Inferior parietal cortex (tissue), 1 donor: ENCODE data around the gene TNKS1BP1.
"Not testable (repeated sequence)": the region's sequence is repeated elsewhere in the genome, so short reads cannot be mapped to it uniquely, and the experiment has no call there.

Experiments
- DNase-seq: peaks from one replicate; pipeline ENCODE4 v3.0.0-alpha.2; 2016; ENCODE audit errors: extremely low spot score

TNKS1BP1 gene, protein sequence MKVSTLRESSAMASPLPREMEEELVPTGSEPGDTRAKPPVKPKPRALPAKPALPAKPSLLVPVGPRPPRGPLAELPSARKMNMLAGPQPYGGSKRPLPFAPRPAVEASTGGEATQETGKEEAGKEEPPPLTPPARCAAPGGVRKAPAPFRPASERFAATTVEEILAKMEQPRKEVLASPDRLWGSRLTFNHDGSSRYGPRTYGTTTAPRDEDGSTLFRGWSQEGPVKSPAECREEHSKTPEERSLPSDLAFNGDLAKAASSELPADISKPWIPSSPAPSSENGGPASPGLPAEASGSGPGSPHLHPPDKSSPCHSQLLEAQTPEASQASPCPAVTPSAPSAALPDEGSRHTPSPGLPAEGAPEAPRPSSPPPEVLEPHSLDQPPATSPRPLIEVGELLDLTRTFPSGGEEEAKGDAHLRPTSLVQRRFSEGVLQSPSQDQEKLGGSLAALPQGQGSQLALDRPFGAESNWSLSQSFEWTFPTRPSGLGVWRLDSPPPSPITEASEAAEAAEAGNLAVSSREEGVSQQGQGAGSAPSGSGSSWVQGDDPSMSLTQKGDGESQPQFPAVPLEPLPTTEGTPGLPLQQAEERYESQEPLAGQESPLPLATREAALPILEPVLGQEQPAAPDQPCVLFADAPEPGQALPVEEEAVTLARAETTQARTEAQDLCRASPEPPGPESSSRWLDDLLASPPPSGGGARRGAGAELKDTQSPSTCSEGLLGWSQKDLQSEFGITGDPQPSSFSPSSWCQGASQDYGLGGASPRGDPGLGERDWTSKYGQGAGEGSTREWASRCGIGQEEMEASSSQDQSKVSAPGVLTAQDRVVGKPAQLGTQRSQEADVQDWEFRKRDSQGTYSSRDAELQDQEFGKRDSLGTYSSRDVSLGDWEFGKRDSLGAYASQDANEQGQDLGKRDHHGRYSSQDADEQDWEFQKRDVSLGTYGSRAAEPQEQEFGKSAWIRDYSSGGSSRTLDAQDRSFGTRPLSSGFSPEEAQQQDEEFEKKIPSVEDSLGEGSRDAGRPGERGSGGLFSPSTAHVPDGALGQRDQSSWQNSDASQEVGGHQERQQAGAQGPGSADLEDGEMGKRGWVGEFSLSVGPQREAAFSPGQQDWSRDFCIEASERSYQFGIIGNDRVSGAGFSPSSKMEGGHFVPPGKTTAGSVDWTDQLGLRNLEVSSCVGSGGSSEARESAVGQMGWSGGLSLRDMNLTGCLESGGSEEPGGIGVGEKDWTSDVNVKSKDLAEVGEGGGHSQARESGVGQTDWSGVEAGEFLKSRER (N-terminal part only)

DNA sequence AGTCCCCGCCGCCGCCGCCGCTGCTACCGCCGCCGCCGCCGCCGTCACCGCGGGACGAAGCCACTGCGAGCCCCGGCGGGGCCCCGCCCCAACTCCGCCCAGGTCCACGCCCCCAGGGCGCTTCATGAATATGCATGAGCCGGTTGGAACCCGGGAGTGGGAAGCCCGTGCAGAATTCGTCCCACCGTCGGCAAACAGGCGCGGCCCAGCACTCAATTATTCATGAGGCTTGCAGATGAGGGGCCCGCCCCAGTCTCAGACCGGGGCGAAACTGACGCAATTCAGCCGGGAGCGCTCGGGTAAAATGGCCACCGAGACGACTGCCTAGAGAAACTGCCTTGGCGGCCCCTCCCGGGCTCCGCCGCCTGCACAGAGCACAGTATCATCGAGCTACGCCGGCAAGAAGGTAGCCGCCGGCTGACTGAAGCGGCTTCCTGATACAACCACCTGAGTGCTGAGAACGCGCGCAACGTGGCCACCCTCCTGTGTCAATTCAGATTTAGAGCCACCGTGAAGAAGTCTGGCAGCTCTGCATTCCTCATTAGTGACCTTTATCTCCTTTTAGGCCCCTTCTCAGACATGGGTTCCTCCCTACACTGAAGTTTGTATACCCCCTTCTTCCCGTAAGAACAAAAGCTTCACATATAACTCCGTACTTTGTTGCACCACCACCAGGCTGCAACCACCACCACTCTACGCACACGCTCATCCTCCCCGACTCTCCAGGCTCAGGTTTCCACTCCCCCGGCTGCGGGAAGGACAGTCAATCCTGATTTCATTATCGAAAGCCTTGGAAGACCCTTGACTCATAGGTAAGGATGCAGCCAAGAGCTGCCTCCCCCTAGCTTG, at the start of gene TNKS1BP1:
TSS of gene TNKS1BP1 (minus strand) at position 67 of the 849 bp plus-strand sequence. CDS start 3,067 bp downstream, outside the sequence.
- peak; percentile 91 for DNase-seq

DNA sequence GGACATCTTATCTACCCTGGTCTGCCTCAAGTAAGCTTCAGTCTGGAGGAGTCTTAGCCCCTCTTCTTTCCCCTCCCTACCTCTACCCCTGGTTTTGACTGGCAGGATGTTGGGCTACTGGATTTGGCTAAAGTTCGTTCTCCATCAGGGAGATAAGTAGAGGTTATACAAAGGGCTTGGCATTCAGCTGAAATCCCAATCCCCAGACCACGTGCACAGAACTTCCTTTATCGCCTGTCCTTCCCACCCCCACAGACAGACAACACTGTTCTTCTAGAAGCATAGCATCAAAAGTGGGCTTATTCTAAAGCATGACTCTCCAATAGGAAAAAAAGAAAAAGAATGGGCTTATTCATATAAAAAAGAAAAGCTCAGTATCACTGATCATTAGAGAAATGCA, 48.4 kb upstream of the TNKS1BP1 start:
- no peak for DNase-seq

DNA sequence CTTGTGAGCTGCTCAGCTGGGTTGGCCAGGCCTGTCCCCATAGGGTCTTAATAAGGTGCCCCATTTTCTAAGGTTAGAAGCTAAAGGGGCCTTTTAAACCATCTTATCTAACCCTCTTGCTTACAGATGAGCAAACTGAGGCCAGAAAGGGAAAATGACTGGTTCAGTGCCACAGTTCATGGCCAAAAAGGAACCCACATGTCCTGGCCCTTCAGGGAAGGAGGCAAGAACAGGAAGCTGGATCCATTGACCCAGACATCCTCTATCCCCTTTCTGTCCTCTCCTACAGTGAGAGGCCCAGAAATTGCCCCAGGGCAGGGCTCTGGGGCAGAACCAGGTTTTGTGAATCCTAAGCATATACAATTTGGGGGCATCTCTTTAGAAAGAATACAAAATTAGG, 46.2 kb upstream of the TNKS1BP1 start:
- DNase-seq = no peak

DNA sequence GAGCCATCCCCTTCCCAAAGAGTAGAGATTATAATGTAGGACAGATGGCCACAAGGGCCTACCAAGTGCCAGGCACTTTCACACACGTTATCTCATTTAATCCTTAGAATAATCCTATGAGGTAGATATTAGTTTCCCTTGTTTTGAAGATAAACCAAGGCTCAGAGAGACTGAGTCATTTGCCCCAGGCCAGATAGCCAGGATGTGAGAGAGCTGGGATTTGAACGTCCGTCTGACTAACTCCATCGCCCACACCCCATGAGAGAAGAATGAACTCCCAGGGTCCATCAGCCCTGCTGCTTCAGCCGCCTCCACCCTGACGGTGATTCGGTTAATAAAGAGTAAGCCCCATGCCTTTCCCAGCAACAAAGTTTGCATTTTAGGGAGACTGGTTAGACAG, 45.5 kb upstream of the TNKS1BP1 start:
- DNase-seq = no peak

DNA sequence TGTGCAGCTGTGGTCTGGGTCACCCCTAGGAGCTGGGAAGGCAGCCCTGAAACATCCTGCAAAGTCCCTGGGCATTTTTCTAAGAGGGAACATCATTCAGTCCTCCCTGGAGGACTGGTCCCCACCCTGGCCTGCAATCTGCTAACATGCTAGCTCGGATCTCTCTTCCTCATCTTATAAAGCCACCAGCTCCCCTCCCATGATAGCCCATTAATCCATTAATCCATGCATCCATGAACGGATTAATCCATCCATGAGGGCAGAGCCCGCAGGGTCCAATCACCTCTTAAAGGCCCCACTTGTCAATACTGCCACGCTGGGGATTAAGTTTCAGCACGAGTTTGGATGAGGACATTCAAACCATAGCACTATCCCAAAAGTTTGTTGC, 44.1 kb upstream of the TNKS1BP1 start:
- no peak for DNase-seq

DNA sequence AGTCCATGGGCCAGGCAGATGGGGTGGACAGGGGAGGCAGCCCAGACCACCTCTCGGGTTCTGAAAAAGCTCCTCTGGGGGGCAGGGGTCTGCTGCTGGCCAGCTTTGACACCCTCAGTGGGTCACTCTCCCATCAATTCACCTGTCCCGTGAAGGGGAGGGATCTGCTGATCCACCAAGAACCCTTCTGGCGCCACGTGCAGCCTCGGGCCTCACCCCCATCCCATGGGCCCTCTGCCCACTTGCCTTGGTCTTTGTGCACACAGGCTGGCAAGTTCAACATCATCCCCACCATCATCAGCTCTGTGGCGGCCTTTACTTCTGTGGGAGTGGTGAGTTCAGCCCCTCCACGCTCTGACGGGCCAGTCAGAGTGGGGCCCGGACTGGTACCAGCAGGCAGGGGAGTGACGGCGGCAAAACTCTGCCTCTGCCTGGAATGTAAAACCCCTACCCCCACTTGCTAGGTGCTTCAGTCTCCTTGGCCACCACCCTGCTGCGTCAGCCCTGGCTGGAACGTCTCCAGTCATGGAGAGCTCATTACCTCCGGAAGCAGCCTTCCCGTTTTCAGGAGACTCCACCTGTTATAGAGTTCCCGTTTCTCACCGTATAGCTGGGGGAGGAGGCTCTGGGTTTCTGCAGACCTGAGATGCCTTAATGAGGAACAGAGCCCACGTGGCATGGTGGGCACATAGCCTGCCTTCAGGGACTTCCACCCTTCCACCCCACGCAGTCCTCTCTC, 43.5 kb upstream of the TNKS1BP1 start:
- DNase-seq = no peak

DNA sequence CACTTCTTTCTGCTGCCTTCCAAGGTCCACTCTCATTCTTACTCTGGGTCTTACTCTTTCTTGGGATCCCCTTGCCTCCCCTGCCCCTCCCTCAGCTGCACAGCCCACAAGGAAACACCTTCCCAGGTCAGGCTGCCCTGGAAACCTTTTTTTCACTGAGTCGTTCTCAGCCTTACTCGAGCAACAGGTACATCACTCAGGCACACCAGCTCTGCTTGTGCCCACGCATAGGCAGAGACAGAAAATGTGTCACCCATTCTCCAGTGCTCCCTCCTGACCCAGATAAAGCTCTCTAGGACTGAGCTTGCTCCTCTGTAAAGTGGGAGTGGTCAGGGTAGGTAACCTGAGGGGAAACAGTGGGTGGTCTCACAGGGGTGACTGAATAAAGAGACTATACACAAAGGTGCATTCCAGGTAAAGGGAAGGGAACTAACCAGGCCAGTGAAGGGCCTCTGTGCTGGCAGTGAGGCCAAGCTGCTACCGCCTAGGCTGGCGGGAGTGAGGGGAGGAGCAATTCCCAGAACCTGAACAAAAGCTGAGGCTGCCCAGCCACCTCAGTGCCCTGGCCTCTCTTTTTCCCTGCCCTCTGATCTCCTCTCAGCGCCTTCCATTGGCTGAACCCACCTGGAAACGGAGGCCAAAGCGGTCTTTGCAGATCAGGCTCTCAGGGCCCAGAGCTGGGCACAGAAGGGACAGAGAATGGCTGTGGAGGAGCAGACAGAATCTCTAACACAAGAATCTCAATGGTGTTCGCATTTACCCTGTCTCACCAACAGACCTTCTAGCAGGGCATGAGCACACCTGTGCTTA, 40.3 kb upstream of the TNKS1BP1 start:
- no peak for DNase-seq

DNA sequence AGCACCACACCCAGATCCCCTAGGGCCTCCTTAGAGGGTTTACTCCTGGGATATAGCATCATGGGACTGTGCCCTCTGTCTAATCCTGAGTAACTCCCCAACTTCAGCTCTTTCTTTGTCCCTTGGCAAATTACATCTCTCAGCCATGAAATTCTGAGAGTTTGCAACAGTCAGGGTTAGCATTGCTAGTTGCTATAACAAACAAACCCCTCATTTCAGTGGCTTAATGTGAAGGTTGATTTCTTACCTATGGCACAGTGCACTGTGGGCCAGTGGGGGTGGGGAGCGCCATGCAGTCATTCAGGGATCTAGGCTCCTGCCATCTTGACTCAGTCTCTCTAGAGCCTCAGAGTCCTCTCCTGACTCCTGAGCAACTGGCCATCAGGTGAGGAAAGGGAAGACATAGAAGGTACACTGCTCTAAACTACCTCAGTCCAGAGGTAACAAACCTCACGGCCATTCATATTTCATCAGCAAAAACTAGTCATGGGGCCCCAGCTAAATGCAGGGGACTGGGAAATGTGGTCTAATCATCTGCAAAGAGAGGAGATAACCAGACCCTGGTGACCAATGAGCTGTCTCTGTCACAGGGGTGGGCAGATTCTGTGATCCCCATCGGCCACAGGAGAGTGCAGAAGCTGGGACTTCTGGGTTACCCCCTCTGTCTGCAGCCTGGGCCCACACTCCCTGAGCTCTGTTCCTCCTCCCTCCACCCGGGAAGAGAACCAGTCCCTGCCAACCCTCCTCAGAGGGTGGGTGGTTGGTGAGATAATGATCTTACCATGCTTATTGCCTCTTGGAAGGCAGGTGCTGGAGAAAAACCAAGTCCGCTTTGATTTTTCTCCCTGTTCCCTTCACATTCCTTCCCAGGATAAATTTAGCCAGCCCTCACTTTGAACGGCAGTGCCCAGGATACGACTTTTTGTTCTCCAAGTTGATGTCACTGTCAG, 38.7 kb upstream of the TNKS1BP1 start:
- DNase-seq = peak; percentile 47

DNA sequence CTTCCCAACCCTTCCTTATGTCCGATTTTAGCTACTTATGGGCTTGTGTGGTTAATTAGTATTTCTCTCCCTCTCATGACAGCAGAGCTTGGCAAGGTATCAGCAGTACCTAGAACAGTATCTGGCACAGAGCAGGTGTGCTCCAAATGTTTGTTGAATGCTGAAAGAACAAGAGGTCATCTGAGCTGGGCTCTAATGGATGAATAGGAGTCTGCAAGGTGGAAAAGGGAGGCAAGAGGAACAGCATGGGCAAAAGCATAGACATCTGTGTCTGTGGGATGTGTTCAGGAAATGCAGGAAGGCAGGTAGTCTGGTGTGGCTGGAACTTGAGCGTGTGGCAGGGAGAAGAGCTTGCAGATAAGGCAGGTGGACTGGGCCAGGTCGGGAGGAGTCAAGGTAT, 37.2 kb upstream of the TNKS1BP1 start:
- DNase-seq = no peak

DNA sequence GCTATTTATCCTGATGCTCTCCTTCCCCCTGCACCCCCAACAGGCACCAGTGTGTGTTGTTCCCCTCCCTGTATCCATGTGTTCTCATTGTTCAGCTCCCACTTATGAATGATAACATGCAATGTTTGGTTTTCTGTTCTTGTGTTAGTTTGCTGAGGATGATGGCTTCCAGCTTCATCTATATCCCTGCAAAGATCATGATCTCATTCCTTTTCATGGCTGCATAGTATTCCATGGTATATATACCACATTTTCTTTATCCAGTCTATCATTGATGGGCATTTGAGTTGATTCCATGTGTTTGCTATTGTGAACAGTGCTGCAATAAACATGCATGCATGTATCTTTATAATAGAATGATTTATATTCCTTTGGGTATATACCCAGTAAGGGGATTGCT, 36.7 kb upstream of the TNKS1BP1 start:
- not testable (repeated sequence) for DNase-seq

DNA sequence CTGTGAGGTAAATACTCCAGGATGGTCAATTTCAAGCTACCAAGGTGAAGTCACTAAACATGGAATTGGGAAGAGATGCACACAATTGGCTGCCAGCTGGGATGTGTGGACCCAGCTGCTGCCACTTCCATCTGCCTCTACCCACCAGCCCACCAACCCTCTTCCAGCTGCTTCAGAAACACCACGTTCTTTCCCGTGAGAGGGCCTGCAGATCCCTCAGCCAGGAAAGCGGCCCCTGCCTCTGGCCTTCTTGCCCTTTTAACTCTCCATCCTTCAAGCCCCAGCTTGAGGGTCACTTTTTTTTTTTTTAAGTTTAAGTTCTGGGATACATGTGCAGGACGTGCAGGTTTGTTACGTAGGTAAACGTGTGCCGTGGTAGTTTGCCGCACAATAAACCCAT, 36.2 kb upstream of the TNKS1BP1 start:
- no peak for DNase-seq

DNA sequence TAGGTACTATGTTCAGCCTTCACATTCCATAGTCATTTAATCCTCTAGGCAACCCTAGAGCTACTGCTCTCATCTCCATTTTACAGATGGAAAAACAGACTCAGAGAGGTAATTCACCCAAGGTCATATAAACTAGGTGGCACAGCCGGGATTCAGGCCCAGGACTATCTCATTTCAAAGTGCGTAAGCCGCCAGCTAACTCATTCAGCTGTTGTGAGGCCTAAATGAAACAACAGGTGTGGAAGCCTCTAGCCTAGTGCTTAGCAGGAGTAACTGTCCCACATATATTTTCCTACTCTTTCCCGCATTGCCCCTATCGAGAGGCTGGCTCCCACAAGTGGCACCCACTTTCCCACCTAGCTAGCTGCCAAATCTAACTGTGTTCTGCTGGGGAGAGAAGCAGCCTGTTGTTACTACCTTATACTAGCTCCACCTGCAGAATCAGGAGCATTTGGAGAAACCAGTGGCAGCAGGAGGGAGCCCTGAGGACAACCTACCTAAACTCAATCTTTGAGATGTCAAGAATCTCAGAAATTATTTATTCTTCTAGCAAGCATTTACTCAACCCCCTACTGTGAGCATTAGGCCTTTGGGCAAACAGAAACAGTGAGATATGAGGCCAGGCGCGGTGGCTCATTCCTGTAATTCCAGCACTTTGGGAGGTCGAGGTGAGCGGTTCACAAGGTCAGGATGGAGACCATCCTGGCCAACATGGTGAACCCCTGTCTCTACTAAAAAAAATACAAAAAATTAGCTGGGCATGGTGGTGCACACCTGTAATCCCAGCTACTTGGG, 35.3 kb upstream of the TNKS1BP1 start:
- no peak for DNase-seq

DNA sequence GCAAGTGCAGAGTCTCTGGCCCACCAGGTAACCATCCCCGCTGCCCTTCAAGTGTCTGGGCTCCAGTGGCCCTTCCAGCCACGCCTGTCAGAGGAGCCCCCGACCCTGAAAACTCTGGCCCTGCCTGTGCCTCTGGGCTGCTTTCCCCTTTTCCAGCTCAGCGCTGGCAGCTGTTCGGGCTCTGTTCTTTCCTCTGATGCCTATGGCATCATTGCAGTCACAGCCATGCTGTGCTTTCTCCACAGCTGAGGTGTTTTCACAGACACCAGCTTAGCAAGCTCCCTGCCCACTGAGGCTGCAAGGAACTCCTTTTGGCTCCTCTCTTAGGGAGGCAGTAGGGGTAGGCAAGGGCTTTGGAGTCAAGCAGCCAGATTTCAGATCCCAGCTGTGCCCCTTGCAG, 34.6 kb upstream of the TNKS1BP1 start:
- DNase-seq = no peak

DNA sequence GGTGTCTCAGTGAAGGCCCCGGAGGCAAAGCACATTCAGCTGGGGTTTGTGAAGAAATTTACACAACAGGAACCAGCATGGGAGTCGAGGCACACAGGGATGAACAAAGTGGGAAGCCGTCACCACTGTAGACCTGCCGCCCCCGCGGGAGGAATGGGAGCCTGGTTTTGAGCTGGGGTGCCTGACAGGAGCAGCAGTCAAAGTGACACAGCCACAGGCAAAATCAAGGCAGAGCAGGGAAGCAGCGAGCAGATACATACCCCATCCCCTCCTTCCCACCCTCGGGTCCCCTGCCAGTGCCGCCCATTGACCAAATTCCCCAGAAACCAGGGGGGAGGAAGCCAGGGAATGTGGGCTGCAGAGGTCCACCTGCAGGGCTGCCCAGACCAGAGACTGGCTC, 34.2 kb upstream of the TNKS1BP1 start:
- DNase-seq = no peak

DNA sequence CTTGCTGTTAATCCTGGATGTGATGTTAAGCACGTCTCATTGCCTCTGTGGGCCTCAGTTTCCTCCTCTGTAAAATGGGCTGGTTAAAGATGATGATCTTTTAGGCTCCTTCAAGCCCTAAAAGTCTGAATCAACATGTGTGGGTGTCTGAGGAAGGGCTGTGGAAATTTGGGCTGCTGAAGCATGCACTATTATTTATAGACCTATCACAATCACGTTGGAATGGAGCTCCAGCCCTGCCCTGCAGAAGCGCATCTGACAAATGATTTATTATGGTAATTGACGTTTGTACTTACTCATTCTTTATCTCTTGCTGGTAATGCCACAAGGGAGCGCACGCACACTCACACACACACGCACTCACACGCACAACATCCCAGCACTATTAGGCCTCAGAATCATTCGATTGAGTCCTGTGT, 33.8 kb upstream of the TNKS1BP1 start:
- no peak for DNase-seq

DNA sequence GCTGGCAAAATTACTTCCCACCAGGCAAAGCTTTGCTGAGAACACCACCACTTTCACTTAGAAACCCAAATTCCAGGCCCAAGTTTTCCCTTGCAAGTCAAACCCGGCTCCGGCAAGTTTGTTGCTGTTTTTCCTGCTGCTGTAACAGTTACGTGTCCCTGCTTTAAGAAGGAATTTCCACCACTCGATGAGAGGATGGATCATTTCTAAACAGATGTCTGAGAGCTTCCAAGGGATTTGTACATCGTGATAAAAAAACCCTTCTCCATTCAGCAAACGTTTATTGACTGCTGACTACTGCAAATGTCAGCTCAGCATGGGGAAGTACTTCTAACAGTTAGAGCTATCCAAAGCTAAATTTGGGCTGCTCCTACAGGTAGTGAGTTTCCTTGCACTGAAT, 33.1 kb upstream of the TNKS1BP1 start:
- no peak for DNase-seq

DNA sequence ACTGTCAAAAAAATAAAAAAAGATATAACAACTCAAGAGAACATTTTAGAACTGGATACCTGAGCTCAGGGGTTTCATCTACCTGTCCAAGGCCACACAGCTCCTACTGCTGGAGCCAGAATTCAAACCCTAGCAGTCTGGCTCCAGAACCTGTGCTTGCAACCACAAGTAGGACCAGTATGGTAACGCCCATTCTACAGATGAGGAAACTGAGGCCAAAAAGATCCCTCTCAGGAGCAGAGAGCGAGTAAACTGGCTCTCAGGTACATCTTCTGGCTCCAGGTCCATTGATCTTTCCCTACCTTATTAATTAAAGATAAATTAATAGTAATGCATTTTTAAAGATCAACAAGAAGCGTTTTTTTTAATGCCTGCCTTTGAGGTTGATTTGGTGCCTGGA, 32.6 kb upstream of the TNKS1BP1 start:
- no peak for DNase-seq

DNA sequence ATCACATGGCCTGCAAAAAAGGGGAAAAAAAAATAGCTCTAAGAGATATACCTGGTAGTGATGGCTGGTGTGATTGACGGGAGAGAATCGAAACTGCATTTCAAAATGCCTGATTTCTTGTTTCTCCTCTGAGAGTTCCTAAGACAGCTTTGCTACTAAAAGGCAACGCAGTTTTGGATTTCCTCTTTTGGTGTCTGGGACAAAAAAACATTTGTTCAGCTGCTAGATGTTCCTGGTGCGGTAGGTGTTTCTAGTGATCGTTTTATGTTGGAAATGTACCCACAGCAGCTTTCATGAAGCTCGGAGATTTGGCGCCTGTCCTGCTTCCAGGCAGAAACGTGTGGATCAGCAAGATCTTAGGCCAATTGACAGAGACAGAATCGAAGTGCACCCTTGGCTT, 31.5 kb upstream of the TNKS1BP1 start:
- no peak for DNase-seq
